ENCODE measurements around the gene CARD19.

CARD19 gene, protein sequence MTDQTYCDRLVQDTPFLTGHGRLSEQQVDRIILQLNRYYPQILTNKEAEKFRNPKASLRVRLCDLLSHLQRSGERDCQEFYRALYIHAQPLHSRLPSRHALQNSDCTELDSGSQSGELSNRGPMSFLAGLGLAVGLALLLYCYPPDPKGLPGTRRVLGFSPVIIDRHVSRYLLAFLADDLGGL

DNA sequence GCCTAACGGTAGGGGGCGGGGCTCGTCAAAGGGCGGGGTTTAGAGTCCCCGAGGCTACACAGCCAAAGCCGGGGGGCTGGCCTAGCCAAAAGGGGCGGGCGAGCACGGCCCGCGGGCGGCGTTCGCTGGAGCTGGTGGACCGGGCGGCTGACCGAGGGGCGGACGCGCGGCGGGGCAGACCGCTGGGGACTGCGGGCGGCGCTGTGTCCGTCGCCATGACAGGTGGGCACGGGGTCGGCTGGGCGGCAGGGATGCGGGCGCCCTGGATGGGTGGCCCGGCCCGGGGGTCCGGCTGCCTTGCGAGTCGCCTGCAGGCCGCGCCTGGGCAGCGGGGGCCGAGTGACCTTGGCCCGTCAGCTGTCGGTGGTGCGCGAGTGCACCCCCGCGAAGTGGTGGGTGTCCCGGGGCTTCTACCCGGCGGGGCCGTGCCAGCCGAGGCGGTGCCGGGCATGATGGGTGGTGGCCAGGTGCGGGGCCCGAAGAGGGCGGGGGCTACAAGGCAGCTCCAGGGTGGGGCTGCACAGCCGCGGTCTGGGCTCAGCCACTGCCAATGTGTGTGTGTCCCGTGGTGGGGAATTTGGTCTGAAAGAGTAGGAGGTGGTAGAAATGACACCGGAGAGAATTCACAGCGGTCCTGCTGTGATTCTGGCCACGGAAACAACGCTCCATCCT is at the start of gene CARD19:
Gene CARD19, plus strand, starts transcription at position 87 of the 672 bp plus-strand sequence. Its CDS starts 129 bp downstream, at position 216.
- DNase-seq, result no peak

DNA sequence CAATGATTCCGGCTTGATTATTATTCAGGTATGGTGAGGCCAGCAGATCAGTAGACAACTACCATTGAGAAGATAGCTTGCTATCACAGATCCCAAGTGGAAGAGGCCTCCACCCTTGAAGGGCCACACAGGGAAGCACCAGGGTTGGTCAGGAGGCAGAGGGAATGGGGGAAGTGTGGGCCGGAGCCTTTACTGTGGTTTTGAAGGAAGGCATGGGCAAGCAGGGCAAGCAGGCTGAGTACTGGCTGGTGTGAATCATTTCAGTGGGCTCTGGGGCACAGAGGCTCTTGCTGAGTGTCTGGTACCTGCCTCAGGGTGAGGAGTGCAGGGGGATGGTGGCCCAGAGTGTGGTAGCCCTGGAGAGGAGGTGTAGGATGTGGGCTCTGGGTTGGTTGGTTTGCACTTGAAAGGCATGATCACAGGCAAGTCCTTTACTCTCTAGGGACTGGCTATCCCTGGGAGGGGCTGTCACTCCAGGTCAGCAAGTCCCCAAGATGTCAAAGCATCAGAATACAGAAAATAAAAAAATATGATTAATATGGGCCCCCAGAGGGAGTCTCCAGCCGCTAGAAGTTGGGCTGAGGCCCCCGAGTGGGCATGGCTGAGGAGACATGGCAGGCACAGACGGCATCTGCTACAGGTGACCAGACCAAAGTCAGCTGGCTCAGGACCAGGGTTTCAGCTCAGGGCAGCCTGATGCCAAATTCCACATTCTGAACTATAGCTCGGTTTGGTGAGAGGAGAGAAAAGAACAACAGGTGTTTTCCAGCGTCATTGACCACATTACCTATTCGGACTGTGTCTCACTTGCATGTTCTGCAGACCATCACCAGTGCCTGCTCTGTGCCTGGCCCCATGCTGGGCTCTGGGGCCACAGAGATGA is 47.2 kb upstream of the CARD19 start:
- DNase-seq, result no peak

DNA sequence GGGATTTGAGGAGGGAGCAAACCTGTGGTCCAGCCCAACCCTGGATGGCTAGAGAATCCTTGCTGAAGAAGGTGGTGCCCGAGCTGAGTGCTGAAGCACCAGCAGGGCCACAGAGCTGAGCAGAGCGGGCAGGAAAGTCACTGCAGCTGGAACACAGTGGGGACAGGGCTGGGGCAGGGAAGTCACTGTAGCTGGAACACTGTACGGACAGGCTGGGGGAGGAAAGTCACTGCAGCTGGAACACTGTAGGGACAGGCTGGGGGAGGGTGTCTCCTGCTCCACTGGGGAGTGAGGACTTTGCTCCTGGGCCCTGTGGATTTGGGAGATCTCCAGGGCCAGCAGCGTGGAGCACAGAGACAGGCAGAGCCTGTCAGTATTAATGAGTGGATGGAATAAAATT is 46.5 kb upstream of the CARD19 start:
- no peak for DNase-seq

DNA sequence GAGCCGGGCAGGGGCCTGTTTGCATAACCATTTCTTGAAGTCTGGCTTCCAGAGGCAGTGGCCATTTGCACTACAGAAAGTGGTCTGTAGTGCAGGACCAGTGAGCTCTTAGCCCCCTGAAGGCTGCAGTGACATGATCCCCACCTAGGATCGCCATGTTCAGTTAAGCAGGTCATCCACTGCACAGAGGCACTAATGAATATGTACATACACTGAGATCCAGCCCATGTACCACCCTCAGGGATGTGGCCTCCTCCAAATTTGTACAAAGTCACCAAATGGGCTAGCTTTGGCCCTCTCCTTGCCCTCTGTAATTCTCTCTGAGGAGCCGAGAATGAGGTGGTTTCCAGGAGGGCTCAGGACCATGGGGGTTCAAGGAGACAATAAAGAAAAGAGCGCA is 45.8 kb upstream of the CARD19 start:
- DNase-seq, result no peak

DNA sequence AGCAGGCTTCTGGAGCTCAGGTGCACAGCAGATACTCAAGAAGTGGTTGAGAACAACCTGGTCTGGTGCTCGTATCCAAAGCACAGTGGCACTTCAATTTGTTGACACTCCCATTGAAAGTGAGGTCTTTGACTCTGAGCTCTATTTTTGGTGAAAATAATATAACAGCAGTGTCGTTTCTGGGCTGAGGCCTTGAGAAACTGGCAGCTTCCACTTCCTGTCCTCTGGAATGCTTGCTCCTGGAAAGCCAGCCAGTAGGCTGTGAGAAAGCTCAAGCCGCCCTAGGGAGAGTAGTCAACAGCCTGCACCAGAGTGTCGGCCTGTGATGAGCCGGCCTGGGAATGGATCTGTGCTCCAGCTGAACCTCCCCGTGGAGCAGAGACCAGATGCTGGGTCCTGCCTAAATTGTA is 44.3 kb upstream of the CARD19 start:
- DNase-seq, result no peak

DNA sequence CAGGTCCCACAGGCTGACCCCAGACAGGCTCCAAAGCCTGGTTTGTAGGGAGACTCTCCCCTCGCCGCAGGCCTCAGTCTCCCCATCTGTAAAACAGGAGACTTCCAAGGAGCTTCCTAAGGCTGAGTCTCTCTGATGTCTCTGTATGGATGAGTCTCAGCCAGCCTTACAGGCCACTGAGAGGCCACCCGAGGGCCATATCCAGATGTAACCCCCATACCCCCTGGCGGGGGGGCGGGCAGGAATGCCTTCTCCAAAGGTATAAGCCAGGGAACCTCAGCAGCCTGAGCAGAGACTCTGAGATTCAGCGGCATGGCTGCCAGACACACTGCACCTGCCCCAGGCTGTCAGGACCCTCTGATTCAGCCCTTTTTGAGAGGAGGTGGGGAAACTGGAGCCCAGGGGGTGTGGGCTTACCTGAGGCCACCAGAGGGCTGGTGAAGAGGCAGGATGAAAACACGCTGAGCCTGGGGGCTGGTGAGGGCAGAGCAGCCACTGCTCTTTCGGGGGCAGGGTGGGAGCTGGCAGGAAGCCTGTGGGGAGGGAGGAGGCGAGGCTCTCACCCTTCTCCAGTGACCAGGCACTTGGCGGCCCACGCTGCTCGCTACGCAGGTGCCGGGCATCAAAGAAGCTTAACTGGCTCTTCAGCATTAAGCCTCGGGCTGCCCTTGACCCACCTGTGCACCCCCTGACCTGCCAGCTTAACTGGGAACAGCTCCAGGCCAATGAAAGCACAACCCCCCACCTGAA is 43.1 kb upstream of the CARD19 start:
- DNase-seq, result no peak

DNA sequence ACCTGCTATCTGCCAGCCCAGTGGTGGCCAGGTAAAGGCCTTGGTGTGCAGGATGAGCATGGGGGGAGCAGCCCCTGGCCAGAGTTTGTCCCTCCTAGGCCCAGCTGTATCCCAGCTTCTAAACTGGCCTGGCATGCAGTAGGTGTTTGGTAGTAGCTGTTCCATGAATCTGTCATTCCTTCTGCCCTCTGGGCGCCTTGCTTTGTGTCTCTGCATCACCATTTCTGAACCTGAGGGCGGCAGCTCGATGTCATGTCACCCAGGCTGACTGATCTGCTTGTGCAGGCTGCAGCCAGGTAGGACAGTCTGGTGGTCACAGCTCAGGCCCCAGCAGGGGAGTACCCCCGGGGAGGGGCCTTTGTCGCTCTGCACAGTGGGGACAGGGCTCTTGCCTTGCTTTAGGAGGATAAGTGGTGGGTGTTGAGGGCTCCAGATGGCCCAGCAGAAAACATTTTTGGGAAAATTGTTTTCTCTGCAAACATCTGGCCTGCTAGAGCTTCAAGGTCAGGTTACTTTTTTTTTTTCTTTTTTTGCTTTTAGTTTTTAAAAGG is 42.2 kb upstream of the CARD19 start:
- DNase-seq, result no peak

DNA sequence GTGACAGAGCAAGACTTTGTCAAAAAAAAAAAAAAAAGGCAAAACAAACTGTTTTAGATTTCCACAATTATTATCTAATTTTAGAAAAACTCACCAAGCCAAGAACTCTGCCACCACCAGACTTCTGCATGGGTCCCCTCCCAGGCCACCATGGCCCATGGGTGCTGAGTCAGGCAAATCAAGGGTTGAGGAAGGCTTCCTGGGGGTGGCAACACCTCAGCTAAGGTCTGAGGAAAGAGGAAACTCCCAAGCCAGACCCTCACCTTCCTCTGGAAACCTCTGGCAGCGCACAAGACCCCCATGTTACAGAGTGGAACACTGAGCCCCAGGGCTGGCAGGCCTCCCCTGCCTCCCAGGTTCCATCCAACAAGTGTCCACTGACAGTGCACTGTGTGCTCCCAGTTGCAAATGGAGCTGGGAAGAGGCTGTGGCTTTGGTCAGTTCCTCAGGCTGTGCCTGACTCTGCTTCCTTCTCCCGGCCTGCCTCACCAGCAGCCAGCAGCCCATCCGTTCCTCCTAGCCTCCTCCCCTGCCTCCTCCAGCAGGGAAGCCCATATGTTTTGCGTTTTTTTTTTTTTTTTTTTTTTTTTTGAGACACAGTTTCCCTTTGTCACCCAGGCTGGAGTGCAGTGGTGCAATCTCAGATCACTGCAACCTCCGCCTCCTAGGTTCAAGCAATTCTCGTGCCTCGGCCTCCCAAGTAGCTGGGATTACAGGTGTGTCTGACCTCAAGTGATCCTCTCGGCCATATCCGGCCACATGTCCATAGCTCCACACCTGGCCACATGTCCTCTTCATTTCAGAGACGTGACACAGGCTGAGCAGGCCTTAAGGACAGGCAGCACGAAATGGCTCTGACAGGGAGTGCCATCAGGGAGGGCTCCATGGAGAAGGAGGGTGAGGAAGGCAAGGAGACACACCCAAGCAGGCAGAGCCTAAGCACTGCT is 41.0 kb upstream of the CARD19 start:
- no peak for DNase-seq

DNA sequence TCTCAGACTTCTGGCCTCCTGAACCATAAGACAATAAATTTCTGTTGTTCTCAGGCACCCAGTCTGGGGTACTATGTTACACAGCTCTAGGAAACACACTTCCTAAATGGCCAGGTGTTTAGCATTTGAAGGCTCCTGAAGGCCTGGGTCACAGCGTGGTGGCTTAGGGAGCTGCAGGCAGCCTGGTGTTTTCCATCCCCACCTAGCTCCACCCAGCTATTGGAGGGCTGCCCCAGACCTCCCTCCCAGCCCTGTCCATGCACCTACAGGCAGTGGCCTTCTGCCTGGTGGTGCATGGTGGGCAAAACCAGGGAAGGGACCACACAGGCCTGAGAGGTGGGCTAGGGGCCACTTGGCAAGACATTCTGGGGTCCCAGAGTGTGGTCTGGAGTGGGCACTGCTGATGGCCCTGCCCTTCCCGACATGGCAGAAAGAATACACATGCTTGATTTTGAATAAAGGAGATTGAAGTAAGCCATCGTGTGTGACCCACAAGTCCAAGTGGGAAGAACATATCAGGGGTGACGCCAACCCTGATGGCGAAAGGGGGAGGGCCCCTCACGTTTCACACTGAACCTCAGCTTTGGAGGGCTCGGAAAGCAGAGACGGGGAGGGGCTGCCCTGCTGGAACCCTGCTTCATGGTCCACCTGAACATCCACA is 38.8 kb upstream of the CARD19 start:
- no peak for DNase-seq

DNA sequence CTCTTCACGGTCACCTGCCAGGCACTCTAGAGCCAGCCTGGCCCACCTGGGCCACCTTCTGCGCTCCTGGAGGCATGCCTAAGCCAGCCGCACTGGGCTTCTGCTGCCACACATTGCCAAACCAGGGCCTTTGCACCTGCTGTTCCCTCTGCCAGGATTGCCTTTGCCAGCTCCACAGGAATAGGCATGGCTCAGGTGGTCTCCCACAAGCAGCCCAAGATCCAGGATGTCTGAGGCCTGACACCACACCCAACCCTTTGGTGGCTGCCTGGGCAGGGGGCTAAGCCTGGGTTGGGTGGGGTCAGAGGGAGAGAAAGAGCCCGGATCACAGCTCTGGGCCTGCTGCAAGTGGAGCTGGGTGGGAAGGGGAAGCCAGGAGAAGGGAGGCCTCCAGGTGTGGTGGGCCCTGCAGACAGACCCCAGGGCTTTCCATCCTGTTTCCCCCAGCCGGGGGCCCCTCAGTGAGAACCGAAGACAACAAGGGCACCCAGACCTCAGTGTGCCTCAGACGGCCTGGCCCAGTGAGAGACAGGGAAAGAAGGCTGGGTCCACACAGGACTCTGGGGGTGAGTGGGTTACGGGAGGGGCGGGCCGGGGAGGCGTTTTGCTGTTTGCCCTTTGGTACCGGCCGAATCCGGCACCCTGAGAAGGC is 38.2 kb upstream of the CARD19 start:
- no peak for DNase-seq

DNA sequence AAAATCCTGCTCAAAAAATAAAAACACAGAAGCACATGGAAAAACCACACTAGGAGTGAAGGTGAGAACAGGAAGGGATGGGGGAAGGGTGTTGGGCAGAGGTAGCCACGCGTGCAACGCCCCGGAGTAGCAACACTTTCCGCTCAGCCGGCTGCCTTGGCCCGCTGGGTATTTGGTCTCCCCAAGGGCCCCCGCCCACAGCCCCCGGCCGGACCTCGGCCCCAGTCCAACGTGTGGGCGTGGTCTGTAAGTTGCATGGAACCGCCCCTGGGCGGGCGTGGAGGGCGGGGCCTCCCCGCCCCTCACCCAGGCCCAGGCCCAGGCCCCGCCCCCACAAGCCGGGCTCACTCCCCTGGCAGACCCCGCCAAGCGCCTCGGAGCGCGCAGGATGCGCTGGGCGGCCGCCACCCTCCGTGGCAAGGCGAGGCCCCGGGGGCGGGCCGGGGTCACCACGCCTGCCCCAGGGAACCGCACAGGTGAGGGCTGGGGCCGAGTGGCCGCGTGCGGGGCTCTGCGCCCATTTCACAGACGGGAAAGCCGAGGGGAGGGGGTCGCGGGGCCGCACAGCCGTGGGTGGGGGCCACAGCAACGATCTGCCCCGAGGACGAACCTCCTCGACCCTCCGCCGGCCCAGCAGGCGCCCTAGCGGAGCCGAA is 37.5 kb upstream of the CARD19 start, which contains the start of gene SUSD3:
Gene SUSD3, plus strand, starts transcription at position 347 of the 656 bp plus-strand sequence. Its CDS starts 42 bp downstream, at position 389.
- no peak for DNase-seq

DNA sequence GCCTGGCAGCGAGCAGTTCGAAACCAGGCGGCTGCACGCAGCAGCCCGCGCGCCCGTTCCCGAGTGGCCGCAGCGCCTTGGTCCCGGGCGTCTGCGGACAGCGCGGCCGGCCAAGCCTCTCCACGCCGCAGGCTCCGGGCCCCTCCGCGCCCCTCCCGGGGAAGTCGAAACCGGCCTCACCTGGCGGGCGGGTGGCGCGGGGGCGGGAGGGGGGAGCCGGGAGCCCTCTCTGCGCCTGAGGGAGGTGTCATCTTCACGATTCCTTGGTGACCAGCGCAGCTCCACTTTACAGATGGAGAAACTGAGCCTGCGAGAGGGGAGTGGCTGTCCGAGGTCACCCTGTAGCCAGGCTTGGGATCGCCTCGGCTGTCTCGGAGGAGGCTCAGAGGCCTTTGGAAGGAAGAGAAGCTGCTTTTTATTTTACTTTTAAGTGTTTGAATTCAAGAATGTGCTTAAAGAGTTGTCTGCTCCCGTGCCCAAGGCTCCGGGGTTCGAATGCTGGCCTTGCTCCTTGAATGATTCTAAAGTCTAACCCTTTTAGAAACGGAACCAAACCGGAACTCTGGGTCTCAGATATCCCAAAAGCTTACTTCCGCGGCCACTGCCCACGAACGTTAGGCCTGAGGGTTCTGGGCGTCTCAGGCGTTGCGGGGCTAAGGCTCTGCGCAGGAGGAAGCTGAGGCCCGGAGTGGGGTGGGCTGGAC is 36.9 kb upstream of the CARD19 start:
- DNase-seq, result no peak

DNA sequence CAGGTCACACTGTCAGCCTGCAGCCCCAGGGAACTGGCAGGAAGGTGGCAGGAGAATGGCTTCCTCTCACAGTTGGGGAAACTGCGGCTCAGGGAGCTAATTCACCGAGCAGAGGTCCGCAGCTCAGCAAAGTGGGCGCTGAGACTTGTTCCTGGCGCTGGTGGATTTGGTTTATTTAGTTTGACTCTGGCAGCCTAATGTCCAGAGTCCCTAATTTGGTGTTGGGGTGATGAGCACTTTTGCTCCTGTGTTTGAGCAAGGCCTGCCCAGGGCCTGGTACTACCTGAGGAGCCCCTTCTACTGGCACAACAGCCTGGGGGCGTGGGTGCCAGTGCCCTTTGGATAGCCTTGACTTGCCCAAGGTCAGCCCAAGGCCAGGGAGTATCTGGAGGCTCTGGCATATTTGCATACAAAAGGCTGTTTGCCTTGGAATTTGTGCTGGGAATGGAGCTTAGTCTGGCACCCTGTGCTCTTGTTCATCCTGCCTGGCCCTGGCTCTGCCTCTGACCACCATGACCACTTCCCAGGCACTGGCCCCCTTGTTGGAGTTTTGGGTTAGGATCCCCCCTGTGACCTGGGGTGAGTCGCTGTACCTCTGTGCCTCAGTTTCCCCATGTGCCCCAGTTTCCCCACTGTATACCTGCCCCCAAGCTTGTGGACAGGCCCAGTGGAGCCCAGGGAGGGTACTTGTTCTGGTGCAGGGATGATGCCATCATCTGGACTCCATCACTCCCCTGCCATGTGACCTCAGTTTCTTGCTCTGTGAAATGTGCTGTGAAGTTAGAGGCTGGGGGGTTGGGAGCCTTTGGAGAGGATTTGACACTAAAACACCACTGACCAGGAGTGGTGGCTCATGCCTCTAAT is 36.1 kb upstream of the CARD19 start:
- DNase-seq, result no peak

DNA sequence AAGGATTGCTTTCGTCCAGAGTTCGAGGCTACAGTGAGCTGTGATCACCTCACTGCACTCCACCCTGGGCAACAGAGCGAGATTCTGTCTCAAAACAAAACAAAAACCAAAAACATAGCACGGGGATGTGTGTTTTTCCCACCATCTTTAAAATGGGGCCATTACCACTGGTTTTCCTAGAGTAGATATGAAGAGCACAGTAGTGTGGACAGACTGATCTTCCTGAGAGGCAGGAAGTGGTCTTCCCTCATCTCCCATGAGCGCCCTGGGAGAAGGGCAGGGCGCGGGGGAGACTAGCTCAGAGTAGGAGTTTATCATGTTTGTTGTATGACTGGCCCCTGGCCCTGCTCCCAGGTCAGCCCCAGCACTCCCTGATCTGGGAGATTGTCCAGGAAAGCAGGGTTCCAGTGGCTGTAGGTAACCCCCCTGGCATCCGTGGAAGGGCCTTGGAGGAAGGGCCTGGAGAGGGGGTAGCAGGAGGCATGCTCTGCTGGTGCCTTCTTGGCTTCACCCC is 35.2 kb upstream of the CARD19 start:
- no peak for DNase-seq

DNA sequence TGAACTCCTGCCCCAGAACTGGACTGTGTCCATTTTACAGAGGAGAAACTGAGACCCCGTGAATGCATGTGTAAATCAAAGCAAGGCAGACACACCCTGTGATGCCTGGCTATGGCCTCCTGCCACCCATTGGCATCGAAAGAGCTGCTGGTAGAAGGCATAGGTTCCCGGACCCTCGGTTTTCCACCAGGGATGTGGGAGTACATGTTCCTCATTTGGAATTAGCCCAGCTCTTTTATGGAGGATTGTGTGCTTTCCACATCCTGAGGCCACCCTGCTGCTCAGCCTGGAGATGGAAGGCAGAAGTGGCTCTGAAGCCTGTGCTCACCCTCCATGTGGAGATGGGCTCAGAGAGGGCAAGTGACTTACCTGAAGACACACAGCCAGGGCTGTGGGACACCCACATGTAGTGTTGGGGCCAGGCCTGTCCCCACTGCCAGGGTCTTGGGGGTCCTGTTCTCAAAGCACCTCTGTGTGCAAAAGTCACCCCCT is 34.7 kb upstream of the CARD19 start:
- no peak for DNase-seq

DNA sequence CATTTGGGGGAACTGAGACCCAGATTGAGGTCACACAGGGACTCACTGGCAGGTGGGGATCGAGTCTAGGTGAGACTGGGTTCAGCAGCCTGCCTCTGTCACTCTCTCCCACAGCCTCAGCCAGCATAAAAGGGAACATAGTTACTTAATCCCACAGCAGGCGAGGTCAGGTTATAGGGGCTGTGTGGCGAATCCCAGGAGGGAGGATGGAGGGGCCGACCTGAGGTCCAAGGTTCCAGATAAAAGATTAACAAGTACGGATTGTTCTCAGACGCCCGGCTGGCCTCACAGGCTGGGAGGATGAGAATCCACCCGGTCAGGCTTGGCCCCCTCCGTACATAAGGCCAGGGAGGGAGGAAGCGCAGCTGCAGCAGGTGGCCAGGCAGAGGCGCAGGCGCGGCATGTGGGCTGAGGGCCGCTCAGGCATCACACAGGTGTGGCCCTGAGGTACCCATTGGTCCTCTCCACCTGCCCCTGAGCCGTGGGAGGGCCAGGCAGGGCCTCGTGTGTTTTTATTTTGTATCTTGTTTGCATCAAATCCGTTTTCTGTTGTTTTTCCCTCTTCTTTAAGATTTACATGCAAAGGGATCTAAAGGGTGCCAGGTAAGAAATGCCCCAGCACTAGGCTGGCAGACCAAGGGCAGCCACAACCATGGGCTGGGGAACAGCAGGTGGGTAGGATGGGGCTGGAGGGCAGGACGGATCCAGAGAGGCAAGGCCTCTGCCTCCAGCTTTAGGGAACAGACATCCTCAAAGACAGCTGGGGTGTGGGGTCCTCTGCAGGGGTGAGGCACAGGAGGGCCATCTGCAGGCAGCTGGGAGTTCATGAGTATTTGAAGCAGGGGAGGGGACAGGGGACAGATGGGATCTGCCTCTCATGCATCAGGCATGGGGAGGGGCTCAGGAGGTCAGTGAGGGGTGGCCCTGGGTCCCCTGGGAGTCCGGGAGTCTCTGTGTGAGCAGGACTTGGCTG is 33.9 kb upstream of the CARD19 start:
- DNase-seq, result no peak
